Endothelial cell of umbilical vein (primary cell): ENCODE data around the gene MTFMT.

Experiments used
- CTCF ChIP-seq, 2 donors: IDR thresholded peaks; 1 replicate in 1 of 2; 2 replicates in 1 of 2; pipeline ENCODE4 v1.5.1; 2011; ENCODE audit warnings: low read length in 2 of 2, mild to moderate bottlenecking in 2 of 2, moderate library complexity in 2 of 2, control low read depth in 1 of 2, inconsistent platforms in 1 of 2, low read depth in 1 of 2; ENCODE audit not compliant: insufficient read depth in 1 of 2; ENCODE audit errors: extremely low read depth in 1 of 2
- POLR2A ChIP-seq: IDR thresholded peaks from 2 replicates; pipeline ENCODE4 v1.6.1; 2012; ENCODE audit warnings: low read depth, mild to moderate bottlenecking, control low read depth, low read length
- POLR2AphosphoS5 ChIP-seq: IDR thresholded peaks from 2 replicates; pipeline ENCODE4 v1.6.1; 2012; ENCODE audit warnings: low read depth, mild to moderate bottlenecking, control low read depth, low read length, moderate library complexity; ENCODE audit not compliant: insufficient read depth

- TF ChIP-seq CTCF (IDR thresholded peaks at IDR 0.05; ENCODE audit: extremely low read depth in 1 of 2, insufficient read depth in 1 of 2, low read depth in 1 of 2, low read length in 2 of 2) (no peak), POLR2AphosphoS5 (no peak), POLR2A (no peak)
Measured at GRCh38 chr15:65006876-65007275, 22.6 kb downstream of the MTFMT start.
